RWPE1 (cell line): ENCODE measurements around the gene ANK2.

Experiments
- CTCF ChIA-PET: fragments of 350-600 bp; sonication (Branson Sonifier 250); formaldehyde crosslinking; extraction: SDS; loops from one replicate; lab custom pipeline; 2021; lab: Yijun Ruan, JAX
- POLR2A ChIA-PET: fragments of 400-600 bp; formaldehyde crosslinking; extraction: SDS; loops from one replicate; lab custom pipeline; 2020; ENCODE audit warnings: antibody characterized with exemption; ENCODE audit not compliant: low non-redundant PET; lab: Yijun Ruan, JAX
- DNase-seq: peaks from one replicate; pipeline ENCODE4 v3.0.0; 2012; ENCODE audit warnings: low spot score
- H3K27ac ChIP-seq: fragments of 450-650 bp; 2 replicates; pipeline ENCODE4 v1.5.1; 2017
- CTCF ChIP-seq: fragments of 450-650 bp; conservative IDR thresholded peaks from 2 replicates; pipeline ENCODE4 v1.5.1; 2017; ENCODE audit warnings: low read depth, mild to moderate bottlenecking

ANK2 gene

GRCh38 chr4:113049421-113050370, at the start of gene ANK2:
ANK2 (plus strand) TSS chr4:113049653; CDS start chr4:113049729, 76 bp downstream.
- no peak for TF ChIP-seq CTCF
- ChIA-PET CTCF (no interaction called here), POLR2A (no interaction called here)
- no peak for DNase-seq
- H3K27ac ChIP-seq, result no peak within 1 kb of the TSS

DNA sequence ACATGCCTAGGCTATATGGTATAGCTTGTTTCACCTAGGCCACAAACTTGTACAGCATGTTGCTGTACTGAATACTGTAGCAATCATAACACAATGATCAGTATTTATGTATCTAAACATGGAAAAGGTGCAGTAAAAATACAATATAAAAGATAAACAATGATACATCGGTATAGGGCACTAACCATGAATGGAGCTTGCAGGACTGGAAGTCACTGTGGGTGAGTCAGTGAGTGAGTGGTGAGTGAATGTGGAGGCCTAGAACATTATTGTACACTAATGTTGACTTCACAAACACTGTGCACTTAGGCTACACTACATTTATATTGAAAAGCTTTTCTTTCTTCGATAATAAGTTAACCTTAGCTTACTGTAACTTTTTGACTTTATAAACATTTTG, 45.6 kb upstream of the ANK2 start:
- TF ChIP-seq CTCF, result no peak
- H3K27ac ChIP-seq, result no peak overlapping the region
- DNase-seq, result no peak
- ChIA-PET POLR2A (no interaction called here), CTCF (interaction anchor here (0.6 kb wide), 2 partner anchors 50 to 1691 kb away, joined by 3 read pairs; no protein-coding TSS in a partner anchor)

GRCh38 chr4:113004655-113005054, 44.8 kb upstream of the ANK2 start:
- DNase-seq, result no peak
- H3K27ac ChIP-seq, result no peak overlapping the region
- POLR2A ChIA-PET, result no interaction called here
- CTCF ChIA-PET, result interaction anchor here (0.6 kb wide), 2 partner anchors 51 to 1690 kb away, joined by 3 read pairs; no protein-coding TSS in a partner anchor
- no peak for TF ChIP-seq CTCF

DNA sequence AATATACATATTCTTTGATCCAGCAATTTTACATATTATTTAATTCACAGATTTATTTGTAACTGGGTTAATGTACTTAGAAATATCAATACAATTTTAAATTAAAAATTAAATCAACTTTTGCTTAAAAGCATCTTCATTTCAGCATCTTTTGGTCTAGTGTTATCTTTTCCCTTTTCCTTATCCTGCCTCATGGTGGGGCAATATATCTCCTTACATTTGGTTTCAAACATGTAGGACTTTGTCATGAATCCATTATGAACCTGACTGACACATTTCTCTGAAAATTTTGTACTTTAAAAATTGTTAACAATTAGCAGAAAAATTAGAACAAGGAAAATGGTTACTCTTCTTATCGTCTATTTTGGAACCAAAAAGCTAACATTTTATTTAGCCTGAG, 42.8 kb upstream of the ANK2 start:
- TF ChIP-seq CTCF, result no peak
- CTCF ChIA-PET, result no interaction called here
- H3K27ac ChIP-seq, result no peak overlapping the region
- DNase-seq, result no peak
- POLR2A ChIA-PET, result no interaction called here

GRCh38 chr4:113007151-113007550, 42.3 kb upstream of the ANK2 start:
- ChIA-PET POLR2A (no interaction called here), CTCF (no interaction called here)
- TF ChIP-seq CTCF, result no peak
- H3K27ac ChIP-seq, result no peak overlapping the region
- DNase-seq, result no peak

GRCh38 chr4:113008135-113008534, 41.3 kb upstream of the ANK2 start:
- CTCF ChIA-PET, result no interaction called here

More at GRCh38 chr4:113008135-113008534, 41.3 kb upstream of the ANK2 start:
- POLR2A ChIA-PET, result no interaction called here
- no peak overlapping the region for H3K27ac ChIP-seq
- no peak for TF ChIP-seq CTCF
- no peak for DNase-seq
